Mesenchymal stem cell (in vitro differentiated cells and primary cell): ENCODE measurements around the gene TBX1.

Source experiments
- DNase-seq: peaks from one replicate; pipeline ENCODE4 v3.0.0-alpha.2; 2013
- H2AFZ ChIP-seq: one replicate; pipeline ENCODE4 v1.6.1; 2013; ENCODE audit warnings: low read depth, mild to moderate bottlenecking, control low read depth, inconsistent platforms, low read length, moderate library complexity
- H2AK5ac ChIP-seq: 2 replicates; pipeline ENCODE4 v1.6.1; 2013; ENCODE audit warnings: low read length, moderate library complexity, mild to moderate bottlenecking, inconsistent platforms; ENCODE audit not compliant: severe bottlenecking
- H2BK120ac ChIP-seq: one replicate; pipeline ENCODE4 v1.6.1; 2013; ENCODE audit warnings: low read depth, mild to moderate bottlenecking, inconsistent platforms, low read length, moderate library complexity
- H2BK12ac ChIP-seq, 2 experiments: one replicate each; pipeline ENCODE4 v1.6.1; 2013; ENCODE audit warnings: inconsistent platforms in 2 of 2, low read length in 2 of 2, mild to moderate bottlenecking in 2 of 2, moderate library complexity in 2 of 2, control low read depth in 1 of 2
- H2BK15ac ChIP-seq: one replicate; pipeline ENCODE4 v1.6.1; 2013; ENCODE audit warnings: mild to moderate bottlenecking, low read depth, inconsistent platforms; ENCODE audit not compliant: poor library complexity, severe bottlenecking
- H2BK5ac ChIP-seq: 2 replicates; pipeline ENCODE4 v1.6.1; 2013; ENCODE audit warnings: low read depth, mild to moderate bottlenecking, low read length, control low read depth, inconsistent platforms; ENCODE audit not compliant: poor library complexity, severe bottlenecking
- H3K14ac ChIP-seq, 2 experiments: one replicate each; pipeline ENCODE4 v1.6.1; 2013; ENCODE audit warnings: inconsistent platforms in 2 of 2, low read length in 2 of 2, control low read depth in 1 of 2, mild to moderate bottlenecking in 1 of 2, moderate library complexity in 1 of 2
- H3K18ac ChIP-seq, 2 experiments: one replicate each; pipeline ENCODE4 v1.6.1; 2013; ENCODE audit warnings: inconsistent platforms in 2 of 2, low read length in 2 of 2, control low read depth in 1 of 2, low read depth in 1 of 2, mild to moderate bottlenecking in 1 of 2
- H3K23ac ChIP-seq, 2 experiments: one replicate each; pipeline ENCODE4 v1.6.1; 2013; ENCODE audit warnings: inconsistent platforms in 2 of 2, low read length in 2 of 2, mild to moderate bottlenecking in 2 of 2, moderate library complexity in 2 of 2, control low read depth in 1 of 2
- H3K27ac ChIP-seq: 2 replicates; pipeline ENCODE4 v1.5.1; 2013; ENCODE audit warnings: mild to moderate bottlenecking, moderate library complexity, low read length, control low read depth, inconsistent platforms; ENCODE audit not compliant: poor library complexity, severe bottlenecking
- H3K27me3 ChIP-seq, 2 experiments: 2 replicates each; pipeline versions ENCODE4 v1.6.1 to v1.7.0; 2013; ENCODE audit warnings: low read length in 2 of 2, mild to moderate bottlenecking in 2 of 2, moderate library complexity in 2 of 2, control low read depth in 1 of 2, inconsistent platforms in 1 of 2; ENCODE audit not compliant: control insufficient read depth in 1 of 2, insufficient read depth in 1 of 2
- H3K36me3 ChIP-seq, 2 experiments: 2 replicates each; pipeline versions ENCODE4 v1.6.1 to v1.7.0; 2013; ENCODE audit warnings: low read length in 2 of 2, control low read depth in 1 of 2, inconsistent platforms in 1 of 2, low read depth in 1 of 2, mild to moderate bottlenecking in 1 of 2; ENCODE audit not compliant: insufficient read depth in 2 of 2, control insufficient read depth in 1 of 2
- H3K4ac ChIP-seq, 2 experiments: one replicate each; pipeline ENCODE4 v1.6.1; 2013; ENCODE audit warnings: inconsistent platforms in 2 of 2, low read length in 2 of 2, mild to moderate bottlenecking in 2 of 2, moderate library complexity in 2 of 2, control low read depth in 1 of 2, low read depth in 1 of 2
- H3K4me1 ChIP-seq: 2 replicates; pipeline ENCODE4 v1.6.1; 2013; ENCODE audit warnings: low read depth, low read length, control low read depth; ENCODE audit not compliant: control insufficient read depth, insufficient read depth
- H3K4me2 ChIP-seq: 2 replicates; pipeline ENCODE4 v1.6.1; 2013; ENCODE audit warnings: low read length, mild to moderate bottlenecking, inconsistent platforms; ENCODE audit not compliant: poor library complexity, severe bottlenecking
- H3K4me3 ChIP-seq, 2 experiments: 2 replicates each; pipeline versions ENCODE4 v1.5.1 to v1.7.0; 2013; ENCODE audit warnings: low read length in 2 of 2, mild to moderate bottlenecking in 2 of 2, control low read depth in 1 of 2, low read depth in 1 of 2; ENCODE audit not compliant: insufficient read depth in 1 of 2
- H3K79me1 ChIP-seq: replicated peaks from 2 replicates; pipeline ENCODE4 v1.6.1; 2013; ENCODE audit warnings: mild to moderate bottlenecking, control low read depth, low read length, inconsistent platforms; ENCODE audit not compliant: poor library complexity, severe bottlenecking
- H3K9ac ChIP-seq: 2 replicates; pipeline ENCODE4 v1.7.0; 2013; ENCODE audit warnings: mild to moderate bottlenecking, low read length, moderate library complexity
- H3K9me3 ChIP-seq: 2 replicates; pipeline ENCODE4 v1.7.0; 2013; ENCODE audit warnings: mild to moderate bottlenecking, low read length; ENCODE audit not compliant: control insufficient read depth
- H4K8ac ChIP-seq: one replicate; pipeline ENCODE4 v1.6.1; 2013; ENCODE audit warnings: inconsistent platforms, mild to moderate bottlenecking, low read length, moderate library complexity
- H4K91ac ChIP-seq: one replicate; pipeline ENCODE4 v1.6.1; 2013; ENCODE audit warnings: mild to moderate bottlenecking, low read length, inconsistent platforms
- WGBS: methylation state at CpG from one replicate; pipeline ENCODE4 v1.1.7; 2013; ENCODE audit warnings: mixed read lengths; 5-methylcytosine and 5-hydroxymethylcytosine counted together

TBX1 gene

DNA sequence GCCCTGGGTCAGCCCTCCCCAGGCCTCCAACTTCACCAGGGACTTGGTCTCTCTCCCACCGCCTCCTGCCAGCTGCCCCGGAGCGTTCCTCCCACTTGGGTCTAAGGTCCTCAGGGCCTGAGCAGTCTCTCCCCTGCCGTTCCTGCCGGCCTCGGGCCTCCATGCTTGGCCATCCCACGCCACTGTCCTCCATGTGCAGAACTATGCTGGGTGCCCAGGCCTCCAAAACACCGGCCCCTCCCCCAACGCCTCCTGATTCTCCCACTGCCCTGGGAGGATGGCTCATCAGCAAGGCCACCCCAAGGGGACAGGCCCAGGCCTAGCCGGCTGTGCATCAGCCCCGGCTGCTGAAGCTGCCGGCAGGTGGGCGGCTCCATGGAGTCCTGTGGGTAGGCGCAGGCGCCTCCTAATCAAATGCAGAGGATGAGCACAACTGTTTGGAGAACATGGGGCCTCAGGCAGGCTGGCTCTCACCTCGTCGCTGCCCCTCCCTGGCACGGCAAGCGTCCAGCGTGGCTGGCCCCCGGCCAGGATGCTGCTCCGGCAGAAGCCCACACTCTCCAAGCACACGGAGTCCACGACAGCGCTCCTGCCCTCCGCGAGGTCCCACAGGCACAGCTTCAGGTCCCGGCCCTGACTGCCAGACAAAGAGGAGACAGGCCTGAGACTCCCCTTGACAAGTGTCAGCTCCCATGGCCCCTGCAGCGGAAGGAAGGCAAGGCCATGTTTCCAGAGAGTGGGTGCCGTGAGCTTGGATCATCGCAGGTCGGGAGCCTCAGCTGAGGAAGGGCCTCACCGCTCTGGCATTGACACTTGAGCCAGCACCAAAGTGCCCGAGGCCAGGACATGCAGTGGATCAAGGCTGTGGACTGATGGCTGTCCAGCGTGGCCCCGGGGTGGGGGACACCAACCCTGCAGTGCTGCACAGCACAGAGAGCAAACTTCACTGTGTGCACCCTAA, 51.5 kb downstream of the TBX1 start:
- no peak overlapping the region for H4K91ac ChIP-seq
- WGBS: 95% methylated on average over 36 of the region's 36 CpGs
- no peak overlapping the region for H3K27ac ChIP-seq
- H3K4me2 ChIP-seq: no peak overlapping the region
- H3K9me3 ChIP-seq: no peaks in the 10 kb centered on the region
- H2AK5ac ChIP-seq: no peak overlapping the region
- H4K8ac ChIP-seq: no peak overlapping the region
- H3K27me3 ChIP-seq: no peaks in the 10 kb centered on the region
- H2BK15ac ChIP-seq: no peak overlapping the region
- peaks cover 13% of the 10 kb centered on the region for H3K4me1 ChIP-seq
- no peaks in the 10 kb centered on the region for H3K79me1 ChIP-seq
- no peak for DNase-seq
- H3K36me3 ChIP-seq: peaks cover 0 to 28% of the 10 kb centered on the region in 2 experiments
- H2BK120ac ChIP-seq: no peak overlapping the region
- no peak overlapping the region for H3K18ac ChIP-seq
- no peak overlapping the region for H2AFZ ChIP-seq
- no peak overlapping the region for H2BK12ac ChIP-seq
- H3K9ac ChIP-seq: no peak overlapping the region
- H3K4me3 ChIP-seq: no peak overlapping the region
- no peak overlapping the region for H3K4ac ChIP-seq
- no peak overlapping the region for H3K23ac ChIP-seq
- H3K14ac ChIP-seq: no peak overlapping the region
- no peak overlapping the region for H2BK5ac ChIP-seq

DNA sequence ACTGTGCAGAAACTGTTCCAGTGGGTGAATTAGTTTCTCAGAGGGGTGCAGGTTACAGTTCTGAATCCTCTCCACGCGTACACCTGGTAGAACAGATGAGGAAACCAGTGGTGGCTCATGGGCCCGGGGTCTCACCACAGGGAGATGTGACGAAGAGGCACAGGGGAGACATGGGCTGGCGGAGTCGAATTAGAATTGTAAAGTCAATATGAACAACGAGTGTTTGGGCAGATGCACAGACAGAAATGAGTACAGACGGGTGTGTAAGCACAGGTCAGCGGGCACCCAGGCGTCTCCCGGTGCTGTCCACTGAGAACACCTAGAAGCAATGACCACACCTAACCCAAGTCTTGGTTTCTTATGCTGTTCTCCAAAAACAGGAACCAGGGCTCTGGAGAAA, 52.3 kb downstream of the TBX1 start:
- Histone ChIP-seq H3K14ac (no peak overlapping the region), H2AFZ (no peak overlapping the region), H2BK12ac (no peak overlapping the region), H2BK15ac (no peak overlapping the region), H2BK5ac (no peak overlapping the region), H4K91ac (no peak overlapping the region), H3K9ac (no peak overlapping the region), H2BK120ac (no peak overlapping the region), H3K9me3 (no peaks in the 10 kb centered on the region), H3K27me3 (no peaks in the 10 kb centered on the region), H3K27ac (no peak overlapping the region), H3K4ac (no peak overlapping the region), H3K4me3 (no peak overlapping the region), H4K8ac (no peak overlapping the region), H3K4me1 (peaks cover 13% of the 10 kb centered on the region), H3K4me2 (no peak overlapping the region), H3K23ac (no peak overlapping the region), H2AK5ac (no peak overlapping the region), H3K79me1 (no peaks in the 10 kb centered on the region), H3K18ac (no peak overlapping the region), H3K36me3 (peaks cover 0 to 27% of the 10 kb centered on the region in 2 experiments)
- no peak for DNase-seq
- 98% methylated on average over 11 of the region's 11 CpGs for WGBS

DNA sequence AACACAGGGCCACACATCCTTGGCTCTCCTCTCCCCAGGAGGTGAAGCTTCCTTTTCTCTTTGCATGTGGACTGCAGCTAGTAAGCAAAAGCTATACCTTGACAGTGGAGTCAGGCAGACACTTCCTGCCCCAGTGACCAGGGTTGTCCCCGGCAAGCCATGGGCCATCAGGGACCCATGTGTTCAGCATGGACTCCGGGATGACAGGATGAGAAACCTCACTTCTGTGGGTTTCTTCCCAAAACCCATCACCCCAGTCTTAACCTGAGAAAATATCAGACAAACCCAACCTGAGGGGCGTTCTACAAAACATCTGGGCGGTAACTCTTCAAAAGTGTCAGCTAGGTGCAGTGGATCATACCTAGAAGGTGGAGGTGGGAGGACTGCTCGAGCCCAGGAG, 53.9 kb downstream of the TBX1 start:
- Histone ChIP-seq H3K79me1 (no peaks in the 10 kb centered on the region), H3K27me3 (no peaks in the 10 kb centered on the region), H3K4ac (no peak overlapping the region), H2BK5ac (no peak overlapping the region), H3K14ac (no peak overlapping the region), H3K23ac (no peak overlapping the region), H2BK15ac (no peak overlapping the region), H3K36me3 (peaks cover 0 to 36% of the 10 kb centered on the region in 2 experiments), H4K91ac (no peak overlapping the region), H2BK12ac (no peak overlapping the region), H4K8ac (no peak overlapping the region), H3K9ac (no peak overlapping the region), H3K27ac (no peak overlapping the region), H2BK120ac (no peak overlapping the region), H3K9me3 (no peaks in the 10 kb centered on the region), H3K4me1 (peaks cover 13% of the 10 kb centered on the region), H3K18ac (no peak overlapping the region), H3K4me2 (no peak overlapping the region), H2AFZ (no peak overlapping the region), H3K4me3 (no peak overlapping the region), H2AK5ac (no peak overlapping the region)
- DNase-seq: no peak
- WGBS: 95% methylated on average over 4 of the region's 5 CpGs

DNA sequence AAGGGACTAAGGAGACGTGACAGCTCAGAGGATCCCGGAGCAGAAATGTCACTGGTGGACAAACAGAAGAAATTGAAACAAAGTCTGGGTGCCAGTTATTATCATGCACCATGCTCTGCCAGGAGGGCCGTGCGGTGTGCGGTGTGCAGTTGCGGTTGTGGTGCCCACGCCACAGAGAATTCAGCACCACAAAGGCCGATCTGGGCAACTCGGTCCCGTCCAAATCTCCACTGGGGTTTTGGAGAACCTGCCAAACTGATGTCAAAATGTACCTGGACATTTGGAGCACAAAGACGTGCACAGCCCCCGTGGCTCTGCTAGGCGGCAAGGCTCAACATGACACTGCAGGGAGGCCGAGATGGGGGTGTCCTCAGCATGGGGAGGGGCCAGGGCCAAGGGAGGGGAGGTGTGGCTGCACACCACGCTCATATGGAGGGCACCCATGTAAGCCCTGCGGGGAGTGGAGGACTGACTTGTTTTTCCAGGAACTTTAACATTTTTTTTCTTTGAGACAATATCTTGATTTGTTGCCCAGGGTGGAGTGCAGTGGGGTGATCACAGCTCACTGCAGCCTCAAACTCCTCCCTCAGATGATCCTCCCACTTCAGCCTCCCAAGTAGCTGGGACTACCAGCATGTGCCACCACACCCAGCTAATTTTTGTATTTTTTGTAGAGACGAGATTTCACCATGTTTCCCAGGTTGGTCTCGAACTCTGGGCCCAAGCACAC, 54.7 kb downstream of the TBX1 start:
- Histone ChIP-seq H3K9me3 (no peaks in the 10 kb centered on the region), H2BK15ac (no peak overlapping the region), H3K27me3 (no peaks in the 10 kb centered on the region), H3K4me1 (peaks cover 12% of the 10 kb centered on the region), H3K36me3 (peaks cover 0 to 44% of the 10 kb centered on the region in 2 experiments), H3K27ac (no peak overlapping the region), H3K4ac (no peak overlapping the region), H3K18ac (no peak overlapping the region), H2BK5ac (no peak overlapping the region), H2BK120ac (no peak overlapping the region), H4K91ac (no peak overlapping the region), H4K8ac (no peak overlapping the region), H3K14ac (no peak overlapping the region), H3K4me2 (no peak overlapping the region), H2BK12ac (no peak overlapping the region), H2AK5ac (no peak overlapping the region), H3K9ac (peak overlapping the region; percentile 21), H2AFZ (no peak overlapping the region), H3K4me3 (no peak overlapping the region), H3K79me1 (no peaks in the 10 kb centered on the region), H3K23ac (no peak overlapping the region)
- 97% methylated on average over 17 of the region's 18 CpGs for WGBS
- no peak for DNase-seq
